ENCODE data around the gene NR6A1.

GRCh38 chr9:124558777-124559470, 212.2 kb downstream of the NR6A1 start:
- no peak for TF ChIP-seq SUZ12 (IDR thresholded peaks at IDR 0.05; ENCODE audit: extremely low read depth, insufficient read depth, insufficient read length)
- no peak for TF ChIP-seq ZNF274 (IDR thresholded peaks at IDR 0.05; ENCODE audit: low read depth, low read length)
